ENCODE data around the gene SEMA6A. TPM values are rescaled to one million over a fixed set of nuclear protein-coding genes. Genes with fewer than 3 reads are reported as not detected.
A peak's percentile ranks its signal among the peaks of the same experiment; 100 is the strongest.

The SEMA6A gene
- total RNA-seq, 1 donor from 2014 or later: 17.8 TPM

- Histone ChIP-seq H3K27ac (no peak overlapping the region), H3K4me1 (peaks cover 8 to 21% of the 10 kb centered on the region in 2 donors)
- intact Hi-C loops (cut with DNase I): loop anchor here (5.0 kb wide), 1 partner anchor 371 kb away; no protein-coding TSS in a partner anchor
Measured at GRCh38 chr5:116576053-116576713, 1.6 kb upstream of the SEMA6A start.

DNA sequence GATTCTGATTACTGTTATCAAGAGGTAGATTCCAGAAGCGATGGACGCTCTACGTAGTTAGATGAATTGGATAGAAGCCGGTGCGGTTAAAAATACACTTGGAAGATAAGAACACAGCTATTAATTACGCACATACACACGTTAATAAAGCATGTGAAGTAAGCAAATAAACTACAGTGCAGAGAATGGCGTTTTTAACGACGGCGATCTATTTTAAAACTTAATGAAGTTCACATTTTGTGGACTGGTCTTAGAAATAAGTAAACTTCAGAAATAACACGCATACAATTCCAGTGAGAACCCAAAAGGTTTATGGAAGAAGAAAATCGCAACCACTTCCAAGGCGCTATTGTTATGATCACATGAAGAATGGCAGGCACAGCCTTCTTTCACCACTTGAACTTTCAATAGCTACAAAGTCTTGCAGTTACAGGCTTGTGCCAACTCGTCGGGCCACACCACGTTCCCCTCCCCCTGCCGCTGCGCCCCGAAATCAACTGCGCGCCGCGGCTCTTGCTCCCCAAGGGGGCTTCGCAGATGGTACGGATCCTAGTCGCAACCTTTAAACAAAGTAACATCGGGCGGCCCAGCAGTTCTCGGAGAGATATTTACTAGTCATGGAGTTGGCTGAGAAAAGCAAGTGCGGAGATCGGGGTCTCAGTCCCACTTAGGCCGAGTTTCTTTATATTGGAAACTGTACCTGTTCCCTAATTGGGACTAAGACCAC lies 866 bp upstream of the SEMA6A start:
- no peaks in the 10 kb centered on the region for H3K36me3 ChIP-seq
- peaks cover 8 to 21% of the 10 kb centered on the region in 2 donors for H3K4me1 ChIP-seq
- H3K4me3 ChIP-seq: peak overlapping the region; percentile 62 to 70
- no peak for DNase-seq (ENCODE audit: low spot score in 2 of 2)
- no peaks in the 10 kb centered on the region for H3K9me3 ChIP-seq
- TF ChIP-seq, protein P1, sequence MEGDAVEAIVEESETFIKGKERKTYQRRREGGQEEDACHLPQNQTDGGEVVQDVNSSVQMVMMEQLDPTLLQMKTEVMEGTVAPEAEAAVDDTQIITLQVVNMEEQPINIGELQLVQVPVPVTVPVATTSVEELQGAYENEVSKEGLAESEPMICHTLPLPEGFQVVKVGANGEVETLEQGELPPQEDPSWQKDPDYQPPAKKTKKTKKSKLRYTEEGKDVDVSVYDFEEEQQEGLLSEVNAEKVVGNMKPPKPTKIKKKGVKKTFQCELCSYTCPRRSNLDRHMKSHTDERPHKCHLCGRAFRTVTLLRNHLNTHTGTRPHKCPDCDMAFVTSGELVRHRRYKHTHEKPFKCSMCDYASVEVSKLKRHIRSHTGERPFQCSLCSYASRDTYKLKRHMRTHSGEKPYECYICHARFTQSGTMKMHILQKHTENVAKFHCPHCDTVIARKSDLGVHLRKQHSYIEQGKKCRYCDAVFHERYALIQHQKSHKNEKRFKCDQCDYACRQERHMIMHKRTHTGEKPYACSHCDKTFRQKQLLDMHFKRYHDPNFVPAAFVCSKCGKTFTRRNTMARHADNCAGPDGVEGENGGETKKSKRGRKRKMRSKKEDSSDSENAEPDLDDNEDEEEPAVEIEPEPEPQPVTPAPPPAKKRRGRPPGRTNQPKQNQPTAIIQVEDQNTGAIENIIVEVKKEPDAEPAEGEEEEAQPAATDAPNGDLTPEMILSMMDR (IDR thresholded peaks at IDR 0.05): no peak
- intact Hi-C loops (cut with DNase I): loop anchor here (5.0 kb wide), 1 partner anchor 372 kb away; no protein-coding TSS in a partner anchor
- H3K27ac ChIP-seq: no peak overlapping the region
- no peaks in the 10 kb centered on the region for H3K27me3 ChIP-seq

More at GRCh38 chr5:116576053-116576713, 1.6 kb upstream of the SEMA6A start:
- TF ChIP-seq, protein P1 (IDR thresholded peaks at IDR 0.05): peak; percentile 49 to 87 (median 78)
- DNase-seq (ENCODE audit: low spot score in 2 of 2): no peak
- Histone ChIP-seq H3K36me3 (no peaks in the 10 kb centered on the region), H3K9me3 (no peaks in the 10 kb centered on the region), H3K4me3 (peak overlapping the region; percentile 62 to 70), H3K27me3 (no peaks in the 10 kb centered on the region)

- Histone ChIP-seq H3K27ac (peak overlapping the region in 1 of 2 donors; percentile 34), H3K9me3 (no peaks in the 10 kb centered on the region), H3K36me3 (no peaks in the 10 kb centered on the region), H3K4me1 (peaks cover 8 to 21% of the 10 kb centered on the region in 2 donors), H3K4me3 (peak overlapping the region; percentile 62 to 70), H3K27me3 (no peaks in the 10 kb centered on the region)
- no peak for DNase-seq (ENCODE audit: low spot score in 2 of 2)
- TF ChIP-seq, protein P1 (IDR thresholded peaks at IDR 0.05): no peak
- intact Hi-C loops (cut with DNase I): no loop called here
Measured at GRCh38 chr5:116573702-116574366, 789 bp downstream of the SEMA6A start.

GRCh38 chr5:116573279-116573701 lies 1.3 kb downstream of the SEMA6A start:
- Histone ChIP-seq H3K27me3 (no peaks in the 10 kb centered on the region), H3K4me1 (peaks cover 8 to 21% of the 10 kb centered on the region in 2 donors), H3K4me3 (peak overlapping the region; percentile 62 to 70), H3K9me3 (no peaks in the 10 kb centered on the region), H3K36me3 (no peaks in the 10 kb centered on the region), H3K27ac (peak overlapping the region in 1 of 2 donors; percentile 34)
- no peak for DNase-seq (ENCODE audit: low spot score in 2 of 2)
- TF ChIP-seq, protein P1 (IDR thresholded peaks at IDR 0.05): no peak
- intact Hi-C loops (cut with DNase I): no loop called here

GRCh38 chr5:116572350-116573278 lies 2.0 kb downstream of the SEMA6A start:
- Histone ChIP-seq H3K27ac (peak overlapping the region in 1 of 2 donors; percentile 34), H3K27me3 (no peaks in the 10 kb centered on the region), H3K9me3 (no peaks in the 10 kb centered on the region), H3K4me1 (peaks cover 8 to 21% of the 10 kb centered on the region in 2 donors), H3K4me3 (peak overlapping the region; percentile 62 to 70), H3K36me3 (no peaks in the 10 kb centered on the region)
- no peak for DNase-seq (ENCODE audit: low spot score in 2 of 2)
- intact Hi-C loops (cut with DNase I): no loop called here
- TF ChIP-seq, protein P1 (IDR thresholded peaks at IDR 0.05): no peak

Data from ascending aorta (tissue), 2 donors.